Measurements from ENCODE around the gene MATCAP1. TPM values are rescaled to one million over a fixed set of nuclear protein-coding genes. Genes with fewer than 3 reads are reported as not detected.

MATCAP1 gene
- total and polyA plus RNA-seq, 7 donors, result 4.2 to 9.7 (median 6.5) TPM

GRCh38 chr16:67228034-67228785, 44.4 kb upstream of the MATCAP1 start:
- ATAC-seq (no peak), DNase-seq (peak in 1 of 2 donors; percentile 30)
- intact Hi-C loops (cut with DNase I), result loop anchor here in 1 of 2 donors (5.0 kb wide), 1 partner anchor 36 kb away; the partner anchor contains the start of genes E2F4 and EXOC3L1
- Histone ChIP-seq H3K27me3 (ENCODE audit: insufficient read depth in 3 of 3, low read length in 2 of 3) (no peaks in the 10 kb centered on the region), H3K27ac (peak overlapping the region; percentile 83), H3K36me3 (ENCODE audit: insufficient read depth in 1 of 2, low read depth in 1 of 2) (peaks cover 6 to 57% of the 10 kb centered on the region in 2 donors), H3K4me1 (peaks cover 16% of the 10 kb centered on the region), H3K4me3 (peak overlapping the region; percentile 91), H3K9me3 (no peaks in the 10 kb centered on the region)
- WGBS, 3 donors, result 76 to 91% (median 77%) methylated on average over 9 of the region's 9 CpGs
- no peak for TF ChIP-seq CTCF (IDR thresholded peaks at IDR 0.05)

GRCh38 chr16:67227567-67227921, 43.8 kb upstream of the MATCAP1 start:
- intact Hi-C loops (cut with DNase I), result loop anchor here in 1 of 2 donors (5.0 kb wide), 1 partner anchor 35 kb away; the partner anchor contains the start of genes E2F4 and EXOC3L1
- Histone ChIP-seq H3K4me3 (peak overlapping the region; percentile 91), H3K9me3 (no peaks in the 10 kb centered on the region), H3K27ac (peak overlapping the region; percentile 83), H3K4me1 (peaks cover 16% of the 10 kb centered on the region), H3K27me3 (ENCODE audit: insufficient read depth in 3 of 3, low read length in 2 of 3) (no peaks in the 10 kb centered on the region), H3K36me3 (ENCODE audit: insufficient read depth in 1 of 2, low read depth in 1 of 2) (peaks cover 6 to 52% of the 10 kb centered on the region in 2 donors)
- DNase-seq (no peak), ATAC-seq (no peak)
- WGBS, 3 donors, result 4 to 13% (median 9%) methylated on average over 12 of the region's 12 CpGs
- no peak for TF ChIP-seq CTCF (IDR thresholded peaks at IDR 0.05)

GRCh38 chr16:67226804-67227566, 43.2 kb upstream of the MATCAP1 start, which contains the start of gene TMEM208:
Gene TMEM208, plus strand, starts transcription at chr16:67227130. Its CDS starts 89 bp downstream, at chr16:67227219.
- ATAC-seq (peak; percentile 89 to 95 (median 91)), DNase-seq (peak; percentile 98 to 99)
- WGBS, 3 donors, result 0 to 1% (median 0%) methylated on average over 44 to 46 of the region's 46 CpGs
- Histone ChIP-seq H3K9me3 (no peaks in the 10 kb centered on the region), H3K4me3 (peak within 1 kb of the TSS; percentile 91), H3K36me3 (ENCODE audit: insufficient read depth in 1 of 2, low read depth in 1 of 2) (peaks cover 6 to 48% of the 10 kb centered on the region in 2 donors), H3K27me3 (ENCODE audit: insufficient read depth in 3 of 3, low read length in 2 of 3) (no peaks in the 10 kb centered on the region), H3K27ac (peak within 1 kb of the TSS; percentile 83), H3K4me1 (peaks cover 16% of the 10 kb centered on the region)
- intact Hi-C loops (cut with DNase I), result loop anchor here in 1 of 2 donors (5.0 kb wide), 1 partner anchor 35 kb away; the partner anchor contains the start of genes E2F4 and EXOC3L1
- TF ChIP-seq CTCF (IDR thresholded peaks at IDR 0.05), result no peak

- intact Hi-C loops (cut with DNase I), result loop anchor here in 1 of 2 donors (5.0 kb wide), 1 partner anchor 34 kb away; the partner anchor contains the start of genes E2F4 and EXOC3L1
- ATAC-seq (peak in 1 of 4 donors; percentile 2), DNase-seq (no peak)
- peak overlapping the region; percentile 83 for H3K27ac ChIP-seq
- H3K4me1 ChIP-seq, result peaks cover 16% of the 10 kb centered on the region
- H3K36me3 ChIP-seq (ENCODE audit: insufficient read depth in 1 of 2, low read depth in 1 of 2), result peaks cover 3 to 42% of the 10 kb centered on the region in 2 donors
- no peaks in the 10 kb centered on the region for H3K27me3 ChIP-seq (ENCODE audit: insufficient read depth in 3 of 3, low read length in 2 of 3)
- 5 to 9% (median 8%) methylated on average over 12 of the region's 12 CpGs for WGBS, 3 donors
- TF ChIP-seq CTCF (IDR thresholded peaks at IDR 0.05), result no peak
- H3K9me3 ChIP-seq, result no peaks in the 10 kb centered on the region
- peak overlapping the region; percentile 91 for H3K4me3 ChIP-seq
These were observed 42.6 kb upstream of the MATCAP1 start for GRCh38 chr16:67226295-67226803.
